Smooth muscle cell of bladder (primary cell): ENCODE data around the gene DHFR2. TPM values are rescaled to one million over a fixed set of nuclear protein-coding genes. Genes with fewer than 3 reads are reported as not detected.

Experiments
- total RNA-seq: library from RNA; depleted of rRNA; stranded (reverse); fragments of >200 nt; gene quantifications from 2 replicates; pipeline ENCODE4 v1.2.3, GENCODE V29; 2014

The DHFR2 gene
- total RNA-seq, result 4.3 and 4.8 TPM in 2 replicates

GRCh38 chr3:94062513-94063404 lies at the start of gene DHFR2, which contains the start of gene NSUN3:
DHFR2 (minus strand) TSS chr3:94062916; CDS start chr3:94061511, 1,405 bp downstream.
NSUN3 (plus strand) TSS chr3:94063061; CDS start chr3:94063127, 66 bp downstream.

GRCh38 chr3:94028093-94028837 lies 34.5 kb downstream of the DHFR2 start, which contains the start of gene STX19:
STX19 (minus strand) TSS chr3:94028597; CDS start chr3:94015269, 13,328 bp downstream.

Other genes with a start within 250 kb of the DHFR2 start
- 16.9 and 19.2 TPM in 2 replicates for gene PROS1, start 89.0 kb downstream of the DHFR2 start, total RNA-seq
- 7.4 and 9.1 TPM in 2 replicates for gene ARL13B, start 82.8 kb downstream of the DHFR2 start, total RNA-seq
- not detected in 2 replicates for gene STX19, start 34.3 kb downstream of the DHFR2 start, total RNA-seq
- gene NSUN3, start 145 bp upstream of the DHFR2 start, total RNA-seq, result 11.9 and 13.8 TPM in 2 replicates